ENCODE data around the gene LMOD3. TPM values are rescaled to one million over a fixed set of nuclear protein-coding genes. Genes with fewer than 3 reads are reported as not detected.

Gene LMOD3
- total RNA-seq, 2 experiments from 2014 or later, result not detected

GRCh38 chr3:69121513-69121912, 882 bp downstream of the LMOD3 start:
- H3K9me3 Mint-ChIP-seq, result no peaks in the 10 kb centered on the region
- no peak overlapping the region for H3K4me3 Mint-ChIP-seq
- intact Hi-C loops (cut with DNase I, micrococcal nuclease), result loop anchor here (1.0 kb wide), 1 partner anchor 185 kb away; no protein-coding TSS in a partner anchor
- no peaks in the 10 kb centered on the region for H3K36me3 ChIP-seq (ENCODE audit: insufficient read depth, low read length)
- DNase-seq, result no peak
- ChIA-PET POLR2A (interaction anchor here (1.0 to 1.4 kb wide), 3 partner anchors 35 to 70 kb away, joined by 3 to 9 read pairs (median 4); partner anchors contain the start of gene TMF1), CTCF (interaction anchor here (0.6 to 2.7 kb wide), 22 partner anchors 8 to 185 kb away, joined by 3 to 12 read pairs (median 4); partner anchors contain the start of genes EOGT and TMF1)
- H3K9me3 ChIP-seq (ENCODE audit: control insufficient read depth in 1 of 2, insufficient read depth in 1 of 2, low read length in 2 of 2), result no peaks in the 10 kb centered on the region
- no peaks in the 10 kb centered on the region for H3K27me3 Mint-ChIP-seq
- H3K36me3 Mint-ChIP-seq (ENCODE audit: low read depth), result no peaks in the 10 kb centered on the region
- peaks cover 7% of the 10 kb centered on the region for H3K4me1 Mint-ChIP-seq (ENCODE audit: low read depth)
- H3K27me3 ChIP-seq (ENCODE audit: control insufficient read depth in 1 of 2, insufficient read depth in 2 of 2, low read length in 2 of 2), result no peaks in the 10 kb centered on the region
- H3K27ac ChIP-seq (ENCODE audit: low read depth in 1 of 2, low read length in 2 of 2), result no peak overlapping the region
- ATAC-seq (ENCODE audit: poor library complexity), result no peak
- TF ChIP-seq CTCF (IDR thresholded peaks at IDR 0.05), result no peak
- no peaks in the 10 kb centered on the region for H3K4me1 ChIP-seq (ENCODE audit: insufficient read depth, low read length)
- no peak overlapping the region for H3K27ac Mint-ChIP-seq
- H3K4me3 ChIP-seq (ENCODE audit: low read length), result no peak overlapping the region

GRCh38 chr3:69120879-69121464, 1.4 kb downstream of the LMOD3 start:
- Histone ChIP-seq H3K27me3 (ENCODE audit: control insufficient read depth in 1 of 2, insufficient read depth in 2 of 2, low read length in 2 of 2) (no peaks in the 10 kb centered on the region), H3K9me3 (ENCODE audit: control insufficient read depth in 1 of 2, insufficient read depth in 1 of 2, low read length in 2 of 2) (no peaks in the 10 kb centered on the region), H3K27ac (ENCODE audit: low read depth in 1 of 2, low read length in 2 of 2) (no peak overlapping the region), H3K36me3 (ENCODE audit: insufficient read depth, low read length) (no peaks in the 10 kb centered on the region), H3K4me3 (ENCODE audit: low read length) (no peak overlapping the region), H3K4me1 (ENCODE audit: insufficient read depth, low read length) (no peaks in the 10 kb centered on the region)
- Mint-ChIP-seq H3K9me3 (no peaks in the 10 kb centered on the region), H3K4me3 (no peak overlapping the region), H3K27ac (no peak overlapping the region), H3K36me3 (ENCODE audit: low read depth) (no peaks in the 10 kb centered on the region), H3K4me1 (ENCODE audit: low read depth) (peaks cover 7% of the 10 kb centered on the region), H3K27me3 (no peaks in the 10 kb centered on the region)
- POLR2A ChIA-PET, result interaction anchor here (0.8 to 1.4 kb wide), 4 partner anchors 35 to 69 kb away, joined by 3 to 9 read pairs (median 4); partner anchors contain the start of gene TMF1
- CTCF ChIA-PET, result interaction anchor here (0.6 to 2.7 kb wide), 22 partner anchors 8 to 185 kb away, joined by 3 to 12 read pairs (median 4); partner anchors contain the start of genes EOGT and TMF1
- peak; percentile 93 for TF ChIP-seq CTCF (IDR thresholded peaks at IDR 0.05)
- ATAC-seq (ENCODE audit: poor library complexity), result peak; percentile 94
- DNase-seq, result peak; percentile 61 to 90 (median 79)
- intact Hi-C loops (cut with DNase I, micrococcal nuclease), result loop anchor here (1.0 kb wide), 1 partner anchor 185 kb away; no protein-coding TSS in a partner anchor

GRCh38 chr3:69119681-69120080, 2.7 kb downstream of the LMOD3 start:
- Histone ChIP-seq H3K36me3 (ENCODE audit: insufficient read depth, low read length) (no peaks in the 10 kb centered on the region), H3K4me1 (ENCODE audit: insufficient read depth, low read length) (no peaks in the 10 kb centered on the region), H3K27ac (ENCODE audit: low read depth in 1 of 2, low read length in 2 of 2) (no peak overlapping the region), H3K9me3 (ENCODE audit: control insufficient read depth in 1 of 2, insufficient read depth in 1 of 2, low read length in 2 of 2) (no peaks in the 10 kb centered on the region), H3K27me3 (ENCODE audit: control insufficient read depth in 1 of 2, insufficient read depth in 2 of 2, low read length in 2 of 2) (no peaks in the 10 kb centered on the region), H3K4me3 (ENCODE audit: low read length) (no peak overlapping the region)
- no peak for TF ChIP-seq CTCF (IDR thresholded peaks at IDR 0.05)
- Mint-ChIP-seq H3K27me3 (no peaks in the 10 kb centered on the region), H3K4me3 (no peak overlapping the region), H3K27ac (no peak overlapping the region), H3K9me3 (no peaks in the 10 kb centered on the region), H3K36me3 (ENCODE audit: low read depth) (no peaks in the 10 kb centered on the region), H3K4me1 (ENCODE audit: low read depth) (peaks cover 7% of the 10 kb centered on the region)
- ATAC-seq (ENCODE audit: poor library complexity) (no peak), DNase-seq (no peak)
- POLR2A ChIA-PET, result interaction anchor here (0.7 kb wide), 2 partner anchors 28 to 35 kb away, joined by 3 read pairs; no protein-coding TSS in a partner anchor
- intact Hi-C loops (cut with DNase I, micrococcal nuclease), result no loop called here
- CTCF ChIA-PET, result interaction anchor here (1.4 to 2.7 kb wide), 6 partner anchors 9 to 187 kb away, joined by 4 to 12 read pairs (median 6); no protein-coding TSS in a partner anchor
